Activated naive CD4-positive, alpha-beta T cell treated with anti-CD3 and anti-CD28 coated beads for 36 hours (primary cell): ENCODE data around the gene RFXANK. TPM values are rescaled to one million over a fixed set of nuclear protein-coding genes. Genes with fewer than 3 reads are reported as not detected.
"Not testable (repeated sequence)": the region's sequence is repeated elsewhere in the genome, so short reads cannot be mapped to it uniquely, and the experiment has no call there.

Source experiments
- CTCF ChIA-PET: fragments of 350-600 bp; sonication (Branson Sonifier 250); formaldehyde crosslinking; loops from one replicate; lab custom pipeline; 2021; ENCODE audit warnings: antibody characterized with exemption; lab: Charles Lee
- DNase-seq: peaks from one replicate; pipeline ENCODE4 v3.0.0-alpha.2; 2020
- H3K27ac Mint-ChIP-seq: one replicate; pipeline ENCODE4 v1.8.0; 2021; ENCODE audit warnings: mild to moderate bottlenecking, mixed read lengths
- H3K27me3 Mint-ChIP-seq: one replicate; pipeline ENCODE4 v1.8.0; 2021; ENCODE audit warnings: low read depth, mixed read lengths
- H3K36me3 Mint-ChIP-seq: one replicate; pipeline ENCODE4 v1.8.0; 2021; ENCODE audit warnings: low read depth, mixed read lengths
- H3K4me1 Mint-ChIP-seq: one replicate; pipeline ENCODE4 v1.8.0; 2021; ENCODE audit warnings: low read depth, mixed read lengths
- H3K4me3 Mint-ChIP-seq: one replicate; pipeline ENCODE4 v1.8.0; 2021; ENCODE audit warnings: mild to moderate bottlenecking, moderate library complexity, mixed read lengths
- H3K9me3 Mint-ChIP-seq: one replicate; pipeline ENCODE4 v1.8.0; 2021; ENCODE audit warnings: mixed read lengths
- intact Hi-C: fragments of 100-400 bp; cut with micrococcal nuclease; formaldehyde crosslinking; loops from one replicate; pipeline ENCODE4 v1.15.1; 2023
- total RNA-seq, 2 experiments: library from RNA; stranded (reverse); gene quantifications; one replicate each; pipeline ENCODE4 v1.2.3, GENCODE V29; 2021

Gene RFXANK
- total RNA-seq, 2 experiments from 2014 or later, result 48.4 to 49.3 TPM

DNA sequence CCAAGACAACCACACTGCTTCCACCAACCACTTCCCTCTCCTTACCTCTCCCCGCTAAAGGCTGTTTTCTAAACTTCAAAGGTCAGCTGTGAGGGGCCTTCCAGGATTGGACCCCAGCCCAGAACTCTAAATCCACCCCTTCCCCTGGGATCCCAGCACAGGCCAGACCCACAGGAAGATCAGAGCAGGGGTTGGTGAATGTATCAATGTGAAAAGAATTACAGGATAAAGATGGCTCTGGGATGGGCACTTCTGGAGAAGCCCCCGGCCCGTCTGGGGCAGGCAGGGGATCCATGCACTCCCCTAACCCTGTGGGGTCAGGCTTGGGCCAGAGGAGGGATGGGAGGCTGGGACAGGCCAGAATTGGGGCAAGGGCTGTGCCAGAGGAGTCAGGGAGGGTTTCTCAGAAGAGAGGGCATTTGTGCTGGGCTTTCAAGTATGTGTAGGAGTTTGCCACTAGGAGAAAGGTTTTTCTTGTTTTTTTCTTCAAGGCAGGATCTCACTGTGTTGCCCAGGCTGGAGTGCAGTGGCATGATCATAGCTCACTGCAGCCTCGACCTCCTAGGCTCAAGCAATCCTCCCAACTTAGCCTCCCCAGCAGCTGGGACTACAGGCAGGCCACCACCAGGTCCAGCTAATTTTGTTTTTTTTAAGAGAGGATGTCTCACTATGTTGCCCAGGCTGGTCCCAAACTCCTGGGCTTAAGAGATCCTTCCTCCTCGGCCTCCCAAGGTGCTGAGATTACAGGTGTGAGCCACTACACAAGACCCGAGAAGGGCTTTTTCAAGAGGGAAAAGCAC, 21.0 kb upstream of the RFXANK start:
- no peak overlapping the region for H3K4me3 Mint-ChIP-seq
- no peaks in the 10 kb centered on the region for H3K9me3 Mint-ChIP-seq
- peaks cover 11% of the 10 kb centered on the region for H3K4me1 Mint-ChIP-seq
- DNase-seq, result no peak
- no peak overlapping the region for H3K27ac Mint-ChIP-seq
- intact Hi-C loops, result no loop called here
- CTCF ChIA-PET, result interaction anchor here (0.8 kb wide), 1 partner anchor 25 kb away, joined by 4 read pairs; no protein-coding TSS in a partner anchor
- no peaks in the 10 kb centered on the region for H3K36me3 Mint-ChIP-seq
- no peaks in the 10 kb centered on the region for H3K27me3 Mint-ChIP-seq

DNA sequence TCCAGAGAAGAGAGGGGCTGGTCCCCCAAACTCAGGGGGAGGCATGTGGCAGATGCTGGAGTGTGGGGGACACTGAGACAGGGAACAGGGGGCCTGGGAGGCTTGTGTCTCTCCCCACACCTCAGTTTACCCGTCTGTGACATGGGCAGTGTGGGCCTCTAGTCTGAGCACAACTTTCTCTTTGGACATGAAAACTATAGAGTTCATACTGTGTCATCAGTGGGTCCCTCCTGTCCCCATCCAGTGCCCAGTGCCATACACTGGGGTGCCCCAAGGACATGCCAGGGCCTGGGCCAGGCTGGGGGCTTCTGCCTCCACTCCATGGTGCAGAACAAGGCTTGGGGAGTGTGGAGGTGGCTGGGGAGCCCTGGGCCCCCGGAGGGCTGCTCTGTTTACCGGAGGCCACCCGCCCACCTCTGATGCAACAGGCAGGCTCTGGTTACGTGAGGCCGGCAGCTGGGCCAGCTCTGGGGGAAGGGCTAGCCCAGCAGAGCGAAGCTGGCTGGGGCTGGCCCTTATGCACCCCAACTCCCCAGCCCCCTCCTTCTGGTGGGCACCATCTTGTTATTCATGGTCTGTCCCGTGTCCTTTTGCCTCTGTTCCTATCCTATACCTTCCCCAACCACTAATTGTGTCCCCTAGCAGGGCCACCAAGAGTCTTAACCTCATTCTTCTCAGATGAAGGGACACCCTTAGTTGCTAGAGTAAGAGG, 20.1 kb upstream of the RFXANK start:
- no peaks in the 10 kb centered on the region for H3K9me3 Mint-ChIP-seq
- CTCF ChIA-PET, result interaction anchor here (0.6 to 0.8 kb wide), 2 partner anchors 26 to 424 kb away, joined by 4 to 5 read pairs; no protein-coding TSS in a partner anchor
- peaks cover 11% of the 10 kb centered on the region for H3K4me1 Mint-ChIP-seq
- no peak for DNase-seq
- peaks cover under 1% of the 10 kb centered on the region for H3K36me3 Mint-ChIP-seq
- intact Hi-C loops, result no loop called here
- H3K27me3 Mint-ChIP-seq, result no peaks in the 10 kb centered on the region
- H3K4me3 Mint-ChIP-seq, result no peak overlapping the region
- H3K27ac Mint-ChIP-seq, result no peak overlapping the region

DNA sequence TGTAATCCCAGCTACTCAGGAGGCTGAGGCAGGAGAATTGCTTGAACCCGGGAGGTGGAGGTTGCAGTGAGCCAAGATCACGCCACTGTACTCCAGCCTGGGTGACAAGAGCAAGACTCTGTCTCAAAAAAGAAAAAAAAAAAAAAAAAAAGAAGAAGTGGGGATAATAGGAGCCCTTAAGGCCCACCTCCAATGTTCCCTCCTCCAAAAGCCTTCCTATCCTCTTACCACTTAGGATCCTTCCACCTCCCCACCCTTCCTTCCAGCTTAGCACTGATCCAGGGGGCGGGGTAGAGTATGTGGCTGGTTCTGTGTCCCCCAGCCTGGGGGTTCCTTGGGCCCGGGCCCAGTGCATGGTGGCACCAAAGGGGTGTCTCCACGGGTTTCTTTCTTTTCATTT, 18.8 kb upstream of the RFXANK start:
- CTCF ChIA-PET, result interaction anchor here (0.5 kb wide), 1 partner anchor 764 kb away, joined by 3 read pairs; no protein-coding TSS in a partner anchor
- H3K27me3 Mint-ChIP-seq, H3K36me3 Mint-ChIP-seq, DNase-seq, intact Hi-C loops, H3K27ac Mint-ChIP-seq, H3K9me3 Mint-ChIP-seq, H3K4me3 Mint-ChIP-seq: not testable (repeated sequence)
- H3K4me1 Mint-ChIP-seq, result peaks cover 11% of the 10 kb centered on the region

DNA sequence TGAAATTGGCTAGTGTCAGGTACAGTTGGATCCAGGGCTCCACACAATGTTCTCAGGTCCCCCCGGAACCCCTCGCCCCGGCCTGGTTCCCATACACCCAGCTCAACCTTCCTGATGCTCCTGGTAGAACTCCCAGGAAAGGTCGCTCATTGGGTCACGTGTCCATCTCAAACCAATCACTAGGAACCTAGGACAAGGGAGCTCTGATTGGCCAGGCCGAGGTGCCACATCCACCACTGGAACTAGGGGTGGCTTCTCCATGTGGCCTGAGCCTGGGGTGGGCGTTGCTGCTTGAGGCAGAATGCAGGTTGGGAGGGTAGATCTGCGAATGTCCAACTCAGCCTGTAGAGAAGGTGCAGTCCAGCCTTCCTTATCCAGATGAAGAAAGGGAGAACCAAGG, 15.1 kb upstream of the RFXANK start:
- Mint-ChIP-seq H3K36me3 (peaks cover 15% of the 10 kb centered on the region), H3K9me3 (no peaks in the 10 kb centered on the region), H3K4me3 (no peak overlapping the region), H3K27ac (no peak overlapping the region), H3K27me3 (no peaks in the 10 kb centered on the region), H3K4me1 (no peaks in the 10 kb centered on the region)
- intact Hi-C loops, result no loop called here
- DNase-seq, result no peak
- CTCF ChIA-PET, result interaction anchor here (0.6 to 3.4 kb wide), 2 partner anchors 21 to 33 kb away, joined by 3 to 30 read pairs; no protein-coding TSS in a partner anchor

DNA sequence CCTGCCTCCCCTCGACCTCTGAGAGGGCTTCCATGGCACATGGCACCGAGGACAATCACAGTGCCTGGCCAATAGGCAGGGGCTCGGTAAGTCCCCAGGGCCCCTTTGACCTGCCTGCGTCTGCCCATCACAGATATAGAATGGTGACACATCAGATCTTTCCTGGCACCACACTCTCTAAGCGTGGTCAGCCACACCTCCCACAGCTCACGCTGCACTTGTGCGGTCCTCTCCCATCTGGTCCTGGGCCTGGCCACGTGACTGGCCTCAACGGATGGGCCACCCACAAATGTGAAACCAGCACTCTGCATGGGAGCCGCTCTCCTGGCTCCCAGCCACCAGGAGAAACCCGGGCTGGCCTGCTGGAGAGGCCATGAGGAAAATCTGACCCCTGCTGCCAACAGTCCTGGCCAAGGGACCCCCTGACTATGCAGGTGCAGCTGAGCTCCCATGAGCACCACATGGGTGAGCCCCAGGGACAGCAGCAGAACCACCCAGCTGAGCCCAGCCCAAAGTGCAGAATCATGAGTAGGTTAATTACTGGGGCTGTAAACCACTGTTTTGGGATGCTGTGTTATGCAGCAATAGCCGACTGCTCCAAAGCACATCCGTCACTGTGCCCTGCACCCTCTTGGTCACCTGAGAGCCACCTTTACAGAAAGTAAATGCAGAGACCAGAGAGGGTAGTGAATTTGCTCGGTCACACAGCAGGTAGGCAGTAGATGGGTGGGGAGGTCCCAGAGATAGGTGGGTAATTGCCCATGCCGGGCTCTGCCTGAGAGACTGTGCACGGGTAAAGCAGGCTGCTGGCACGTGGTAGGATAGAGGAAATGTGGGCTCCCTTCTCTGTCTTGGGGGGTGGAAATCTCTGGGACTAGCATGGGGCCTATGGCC, 12.3 kb upstream of the RFXANK start:
- no peaks in the 10 kb centered on the region for H3K9me3 Mint-ChIP-seq
- intact Hi-C loops, result no loop called here
- CTCF ChIA-PET, result no interaction called here
- no peak overlapping the region for H3K27ac Mint-ChIP-seq
- no peaks in the 10 kb centered on the region for H3K27me3 Mint-ChIP-seq
- DNase-seq, result no peak
- H3K4me3 Mint-ChIP-seq, result no peak overlapping the region
- H3K36me3 Mint-ChIP-seq, result peaks cover 21% of the 10 kb centered on the region
- H3K4me1 Mint-ChIP-seq, result no peaks in the 10 kb centered on the region

DNA sequence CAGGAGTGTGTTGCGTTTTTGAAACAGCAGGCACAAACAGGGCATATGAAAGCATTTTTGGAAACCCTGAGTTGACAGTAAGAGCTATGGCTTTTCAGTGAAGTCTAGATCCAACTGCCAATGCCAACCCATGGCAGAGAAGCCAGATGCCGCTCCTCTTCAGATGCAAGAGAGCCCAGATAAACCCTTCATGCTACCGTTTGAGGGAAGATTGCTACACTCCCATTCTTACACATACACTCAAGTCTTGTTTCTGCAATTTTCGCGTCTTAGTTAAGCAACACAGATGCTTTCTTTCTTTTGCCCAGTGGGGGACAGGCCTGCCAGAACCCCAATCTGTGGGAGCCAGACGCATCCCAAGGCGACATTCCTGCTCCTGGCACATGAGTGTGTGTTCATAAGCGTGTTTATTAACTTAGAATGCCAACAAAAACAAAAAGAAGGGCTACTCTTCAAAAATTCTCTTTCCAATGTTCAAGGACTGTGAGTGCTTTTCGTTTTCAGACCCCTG, 10.5 kb upstream of the RFXANK start:
- no peak overlapping the region for H3K4me3 Mint-ChIP-seq
- DNase-seq, result no peak
- peaks cover 28% of the 10 kb centered on the region for H3K36me3 Mint-ChIP-seq
- H3K27ac Mint-ChIP-seq, result no peak overlapping the region
- H3K9me3 Mint-ChIP-seq, result peaks cover 3% of the 10 kb centered on the region
- H3K4me1 Mint-ChIP-seq, result peaks cover 6% of the 10 kb centered on the region
- CTCF ChIA-PET, result interaction anchor here (1.3 kb wide), 1 partner anchor 36 kb away, joined by 3 read pairs; no protein-coding TSS in a partner anchor
- no peaks in the 10 kb centered on the region for H3K27me3 Mint-ChIP-seq
- intact Hi-C loops, result no loop called here

DNA sequence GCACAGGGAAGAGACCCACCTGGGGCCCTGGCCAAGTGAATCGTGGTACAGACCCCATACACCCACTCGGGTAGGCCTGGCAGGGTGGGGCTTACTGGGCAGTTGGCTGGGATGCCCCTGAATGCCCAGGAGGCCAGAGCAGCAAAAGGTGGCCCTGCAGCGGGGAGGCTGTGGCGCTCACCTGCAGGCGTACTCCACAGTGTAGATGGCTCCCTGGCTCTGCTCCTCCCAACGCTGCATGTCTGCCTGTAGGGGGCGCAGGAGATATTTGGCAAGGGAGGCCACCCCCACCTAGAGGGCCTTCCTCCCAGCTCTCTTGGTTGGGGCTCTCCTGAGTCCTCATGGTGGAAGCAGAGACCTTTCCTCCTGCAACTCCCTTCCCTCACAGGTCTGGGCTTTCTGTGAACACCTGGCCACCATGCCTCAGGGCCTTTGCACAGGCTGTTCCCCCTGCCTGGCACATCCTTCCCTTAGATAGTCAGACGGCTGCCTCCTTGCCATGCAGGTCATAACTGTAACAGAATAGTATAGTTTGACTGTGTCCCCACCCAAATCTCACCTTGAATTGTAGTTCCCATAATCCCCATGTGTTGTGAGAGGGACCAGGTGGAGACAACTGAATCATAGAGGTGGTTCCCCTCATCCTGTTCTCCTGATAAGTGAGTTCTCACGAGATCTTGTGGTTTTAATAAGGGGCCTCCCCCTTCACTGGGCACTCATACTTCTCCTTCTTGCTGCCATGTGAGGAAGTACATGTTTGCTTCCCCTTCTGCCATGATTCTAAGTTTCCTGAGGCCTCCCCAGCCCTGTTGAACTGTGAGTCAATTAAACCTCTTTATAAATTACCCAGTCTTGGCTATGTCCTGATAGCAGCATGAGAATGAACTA, 6.0 kb upstream of the RFXANK start:
- H3K9me3 Mint-ChIP-seq, result peaks cover 3% of the 10 kb centered on the region

DNA sequence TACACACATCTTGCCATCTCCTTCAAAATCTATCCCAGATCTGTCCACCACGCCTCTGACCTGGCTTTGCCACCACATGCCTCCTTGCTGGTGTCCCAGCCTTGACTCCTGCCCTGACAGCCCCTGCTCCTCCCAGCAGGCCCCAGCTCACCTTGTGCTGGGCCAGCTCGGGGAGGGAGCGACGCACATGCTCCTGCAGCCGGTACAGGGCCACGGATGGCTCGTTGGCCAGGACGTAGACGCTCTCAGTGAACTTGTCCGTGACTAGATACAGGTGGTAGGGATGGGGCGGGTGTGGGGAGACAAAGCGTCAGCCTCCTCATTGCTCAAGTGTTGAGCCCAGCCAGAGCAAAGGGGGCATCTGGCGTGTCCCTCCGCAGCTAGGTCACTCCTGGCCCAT, 5.3 kb upstream of the RFXANK start:
- Mint-ChIP-seq H3K4me1 (peaks cover 38% of the 10 kb centered on the region), H3K4me3 (no peak overlapping the region), H3K27me3 (no peaks in the 10 kb centered on the region), H3K27ac (peak overlapping the region; percentile 18), H3K9me3 (peaks cover 3% of the 10 kb centered on the region), H3K36me3 (peaks cover 18% of the 10 kb centered on the region)
- CTCF ChIA-PET, result interaction anchor here (2.5 kb wide), 1 partner anchor 12 kb away, joined by 10 read pairs; no protein-coding TSS in a partner anchor
- no peak for DNase-seq
- intact Hi-C loops, result loop anchor here (1.0 kb wide), 2 partner anchors 39 to 175 kb away; no protein-coding TSS in a partner anchor

More for the DNA sequence above, 6.0 kb upstream of the RFXANK start:
- CTCF ChIA-PET, result interaction anchor here (0.5 to 2.5 kb wide), 7 partner anchors 9 to 213 kb away, joined by 3 to 10 read pairs (median 3); partner anchors contain the start of gene NR2C2AP
- intact Hi-C loops, result loop anchor here (1.0 kb wide), 2 partner anchors 39 to 175 kb away; no protein-coding TSS in a partner anchor
- H3K4me3 Mint-ChIP-seq, result no peak overlapping the region
- H3K27ac Mint-ChIP-seq, result peak overlapping the region; percentile 34
- H3K36me3 Mint-ChIP-seq, result peaks cover 18% of the 10 kb centered on the region
- no peaks in the 10 kb centered on the region for H3K27me3 Mint-ChIP-seq
- H3K4me1 Mint-ChIP-seq, result peaks cover 33% of the 10 kb centered on the region
- peak; percentile 68 for DNase-seq

DNA sequence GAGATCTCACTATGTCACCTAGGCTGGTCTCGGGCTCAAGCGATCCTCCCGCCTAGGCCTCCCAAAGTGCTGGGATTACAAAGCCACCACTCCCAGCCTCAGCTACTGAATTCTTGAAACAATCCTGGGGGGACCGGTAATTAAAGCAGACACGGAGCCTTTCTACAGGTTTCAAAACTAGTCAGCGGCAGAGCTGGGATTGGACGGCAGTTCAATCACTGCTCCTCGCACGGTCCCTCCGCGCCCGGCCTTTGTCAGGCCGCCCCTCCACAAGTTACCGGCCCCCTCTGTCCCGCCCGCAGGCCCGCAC, 335 bp upstream of the RFXANK start:
- H3K27me3 Mint-ChIP-seq, result no peaks in the 10 kb centered on the region
- DNase-seq, result no peak
- H3K9me3 Mint-ChIP-seq, result no peaks in the 10 kb centered on the region
- peak overlapping the region; percentile 93 for H3K4me3 Mint-ChIP-seq
- H3K27ac Mint-ChIP-seq, result peak overlapping the region; percentile 96
- intact Hi-C loops, result loop anchor here (1.0 to 2.0 kb wide), 13 partner anchors 12 to 669 kb away; partner anchors contain the start of genes ARMC6, COPE, DDX49 and ELL
- H3K36me3 Mint-ChIP-seq, result peaks cover 4% of the 10 kb centered on the region
- CTCF ChIA-PET, result interaction anchor here (1.7 to 2.3 kb wide), 3 partner anchors 11 to 17 kb away, joined by 4 to 8 read pairs (median 8); partner anchors contain the start of gene NR2C2AP
- H3K4me1 Mint-ChIP-seq, result peaks cover 52% of the 10 kb centered on the region

DNA sequence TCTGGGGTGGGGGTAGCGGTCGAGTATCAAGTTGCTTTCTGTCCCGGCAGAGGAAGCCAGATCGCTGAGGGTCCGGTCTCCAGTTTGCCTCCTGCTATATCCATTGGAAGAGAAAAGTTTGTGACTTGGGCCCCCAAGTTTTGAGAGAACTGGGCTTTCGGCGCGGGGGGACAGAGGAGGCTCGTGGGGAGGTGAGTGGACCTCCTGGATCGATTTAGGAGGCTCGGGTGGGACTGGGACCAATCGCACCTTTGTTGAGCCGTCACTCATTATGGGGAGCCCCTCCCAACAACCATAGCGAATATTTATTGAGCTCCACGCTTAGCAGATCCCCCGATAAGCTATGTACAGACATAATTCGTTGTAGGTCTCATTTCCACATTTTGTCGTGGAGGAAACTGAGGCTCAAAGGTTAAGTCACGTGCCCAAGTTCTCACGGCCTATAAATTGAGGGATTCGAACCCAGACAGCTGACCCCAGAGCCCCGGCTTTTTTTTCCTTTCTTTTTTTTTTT, 909 bp downstream of the RFXANK start:
- intact Hi-C loops, result loop anchor here (1.0 to 2.0 kb wide), 13 partner anchors 10 to 671 kb away; partner anchors contain the start of genes ARMC6, COPE, DDX49 and ELL
- H3K36me3 Mint-ChIP-seq, result peaks cover 4% of the 10 kb centered on the region
- H3K4me1 Mint-ChIP-seq, result peaks cover 49% of the 10 kb centered on the region
- peak overlapping the region; percentile 93 for H3K4me3 Mint-ChIP-seq
- H3K27ac Mint-ChIP-seq, result peak overlapping the region; percentile 96
- H3K9me3 Mint-ChIP-seq, result no peaks in the 10 kb centered on the region
- no peak for DNase-seq
- CTCF ChIA-PET, result interaction anchor here (0.6 to 2.3 kb wide), 5 partner anchors 8 to 54 kb away, joined by 3 to 8 read pairs (median 3); partner anchors contain the start of gene NR2C2AP
- H3K27me3 Mint-ChIP-seq, result no peaks in the 10 kb centered on the region
